Sigmoid colon (tissue), 4 donors: ENCODE measurements around the gene TBC1D22A.

Experiments used
- CTCF ChIP-seq, 4 experiments: fragments of 450-650 bp in 3 of 4; fragments of 200-600 bp in 1 of 4; IDR thresholded peaks; one replicate each; pipeline ENCODE4 v1.5.1; 2016 to 2019; ENCODE audit warnings: antibody characterized with exemption in 4 of 4, mild to moderate bottlenecking in 3 of 4, moderate library complexity in 2 of 4
- EP300 ChIP-seq, 4 donors: sonication (generic); formaldehyde crosslinking; IDR thresholded peaks; one replicate each; pipeline ENCODE4 v1.6.1; 2017; ENCODE audit warnings: antibody characterized with exemption in 4 of 4
- POLR2A ChIP-seq, 2 donors: fragments of 450-650 bp; IDR thresholded peaks; one replicate each; pipeline ENCODE4 v1.6.1; 2016; ENCODE audit warnings: antibody characterized with exemption in 2 of 2, mild to moderate bottlenecking in 2 of 2, moderate library complexity in 2 of 2

- TF ChIP-seq POLR2A (IDR thresholded peaks at IDR 0.05) (no peak), CTCF (IDR thresholded peaks at IDR 0.05) (no peak), EP300 (IDR thresholded peaks at IDR 0.05) (no peak)
Observed at GRCh38 chr22:46934172-46934745, 171.8 kb downstream of the TBC1D22A start.
